Skeletal muscle satellite cell (primary cell): ENCODE measurements around the gene PPP1R15B. TPM values are rescaled to one million over a fixed set of nuclear protein-coding genes. Genes with fewer than 3 reads are reported as not detected.

ENCODE experiments used
- H3K27me3 ChIP-seq: 2 replicates; pipeline ENCODE4 v1.7.0; 2013; ENCODE audit warnings: low read length; ENCODE audit not compliant: control insufficient read depth, insufficient read depth
- H3K36me3 ChIP-seq: 2 replicates; pipeline ENCODE4 v1.7.0; 2013; ENCODE audit warnings: mild to moderate bottlenecking, control low read depth, low read length; ENCODE audit not compliant: insufficient read depth
- H3K4me1 ChIP-seq: 2 replicates; pipeline ENCODE4 v1.7.0; 2013; ENCODE audit warnings: low read length; ENCODE audit not compliant: control insufficient read depth, insufficient read depth
- H3K4me2 ChIP-seq: 2 replicates; pipeline ENCODE4 v1.7.0; 2013; ENCODE audit warnings: mild to moderate bottlenecking, low read length
- H3K4me3 ChIP-seq: 2 replicates; pipeline ENCODE4 v1.7.0; 2013; ENCODE audit warnings: low read length
- H3K9ac ChIP-seq: 2 replicates; pipeline ENCODE4 v1.7.0; 2013; ENCODE audit warnings: mild to moderate bottlenecking, low read depth, low read length, moderate library complexity
- H3K9me3 ChIP-seq: replicated peaks from 2 replicates; pipeline ENCODE4 v1.7.0; 2013; ENCODE audit warnings: mild to moderate bottlenecking, control low read depth, low read length
- total RNA-seq: library from RNA; depleted of rRNA; stranded (reverse); fragments of >200 nt; gene quantifications from 2 replicates; pipeline ENCODE4 v1.2.3, GENCODE V29; 2012; rRNA removed

Gene PPP1R15B
- 20.8 TPM in 2 replicates for total RNA-seq

GRCh38 chr1:204411451-204412204 is at the start of gene PPP1R15B:
TSS of gene PPP1R15B (minus strand) at chr1:204411817. CDS start at chr1:204411411, 406 bp downstream.
- peaks cover 15% of the 10 kb centered on the region for H3K36me3 ChIP-seq
- no peaks in the 10 kb centered on the region for H3K4me1 ChIP-seq
- peak within 1 kb of the TSS; percentile 95 for H3K4me3 ChIP-seq
- no peaks in the 10 kb centered on the region for H3K9me3 ChIP-seq
- H3K4me2 ChIP-seq = peak within 1 kb of the TSS; percentile 94
- no peaks in the 10 kb centered on the region for H3K27me3 ChIP-seq
- H3K9ac ChIP-seq = peak within 1 kb of the TSS; percentile 98

- Histone ChIP-seq H3K36me3 (no peaks in the 10 kb centered on the region), H3K9me3 (no peaks in the 10 kb centered on the region), H3K4me1 (no peaks in the 10 kb centered on the region), H3K4me3 (no peak overlapping the region), H3K27me3 (peaks cover 76% of the 10 kb centered on the region), H3K4me2 (no peak overlapping the region), H3K9ac (no peak overlapping the region)
These were observed 48.7 kb upstream of the PPP1R15B start for GRCh38 chr1:204460346-204460745.

- Histone ChIP-seq H3K9ac (no peak overlapping the region), H3K36me3 (no peaks in the 10 kb centered on the region), H3K27me3 (peaks cover 69% of the 10 kb centered on the region), H3K4me2 (no peak overlapping the region), H3K9me3 (no peaks in the 10 kb centered on the region), H3K4me3 (no peak overlapping the region), H3K4me1 (no peaks in the 10 kb centered on the region)
These were observed 48.1 kb upstream of the PPP1R15B start for GRCh38 chr1:204459706-204460105.

- Histone ChIP-seq H3K9ac (no peak overlapping the region), H3K4me1 (no peaks in the 10 kb centered on the region), H3K27me3 (peaks cover 50% of the 10 kb centered on the region), H3K4me3 (no peak overlapping the region), H3K36me3 (no peaks in the 10 kb centered on the region), H3K9me3 (no peaks in the 10 kb centered on the region), H3K4me2 (no peak overlapping the region)
These were observed 46.0 kb upstream of the PPP1R15B start for GRCh38 chr1:204457666-204458065.

GRCh38 chr1:204456826-204457442 is 45.3 kb upstream of the PPP1R15B start:
- Histone ChIP-seq H3K36me3 (no peaks in the 10 kb centered on the region), H3K27me3 (peaks cover 45% of the 10 kb centered on the region), H3K9me3 (no peaks in the 10 kb centered on the region), H3K4me2 (no peak overlapping the region), H3K4me3 (no peak overlapping the region), H3K9ac (no peak overlapping the region), H3K4me1 (no peaks in the 10 kb centered on the region)

GRCh38 chr1:204455831-204456145 is 44.2 kb upstream of the PPP1R15B start:
- Histone ChIP-seq H3K4me1 (no peaks in the 10 kb centered on the region), H3K36me3 (no peaks in the 10 kb centered on the region), H3K27me3 (peaks cover 45% of the 10 kb centered on the region), H3K9me3 (no peaks in the 10 kb centered on the region), H3K4me2 (no peak overlapping the region), H3K4me3 (no peak overlapping the region), H3K9ac (no peak overlapping the region)

GRCh38 chr1:204455063-204455830 is 43.6 kb upstream of the PPP1R15B start:
- Histone ChIP-seq H3K36me3 (no peaks in the 10 kb centered on the region), H3K9me3 (no peaks in the 10 kb centered on the region), H3K27me3 (peaks cover 50% of the 10 kb centered on the region), H3K4me1 (no peaks in the 10 kb centered on the region), H3K9ac (no peak overlapping the region), H3K4me3 (no peak overlapping the region), H3K4me2 (no peak overlapping the region)

- Histone ChIP-seq H3K4me3 (no peak overlapping the region), H3K9me3 (no peaks in the 10 kb centered on the region), H3K9ac (no peak overlapping the region), H3K4me2 (no peak overlapping the region), H3K36me3 (no peaks in the 10 kb centered on the region), H3K27me3 (peaks cover 51% of the 10 kb centered on the region), H3K4me1 (no peaks in the 10 kb centered on the region)
These were observed 42.9 kb upstream of the PPP1R15B start for GRCh38 chr1:204454476-204454875.

GRCh38 chr1:204453141-204453772 is 41.6 kb upstream of the PPP1R15B start:
- no peaks in the 10 kb centered on the region for H3K4me1 ChIP-seq
- H3K9ac ChIP-seq = no peak overlapping the region
- no peak overlapping the region for H3K4me3 ChIP-seq

GRCh38 chr1:204451352-204452124 is 39.9 kb upstream of the PPP1R15B start:
- Histone ChIP-seq H3K4me3 (no peak overlapping the region), H3K9me3 (no peaks in the 10 kb centered on the region), H3K9ac (no peak overlapping the region), H3K36me3 (no peaks in the 10 kb centered on the region), H3K4me1 (no peaks in the 10 kb centered on the region), H3K4me2 (no peak overlapping the region), H3K27me3 (peaks cover 48% of the 10 kb centered on the region)

More at GRCh38 chr1:204453141-204453772, 41.6 kb upstream of the PPP1R15B start:
- Histone ChIP-seq H3K36me3 (no peaks in the 10 kb centered on the region), H3K4me2 (no peak overlapping the region), H3K27me3 (peaks cover 50% of the 10 kb centered on the region), H3K9me3 (no peaks in the 10 kb centered on the region)
